ENCODE results near the gene ZNF101.

- TF ChIP-seq POLR2AphosphoS5 (IDR thresholded peaks at IDR 0.05; ENCODE audit: low read depth, low read length) (peak; percentile 76), POLR2A (IDR thresholded peaks at IDR 0.05; ENCODE audit: low read depth, low read length) (peak; percentile 80)
These were observed at the start of gene ZNF101 for GRCh38 chr19:19668230-19669012.

Measured in GM12892 (cell line).